Kidney glomerular epithelial cell (primary cell): ENCODE measurements around the gene CHRNB1.
A peak's percentile ranks its signal among the peaks of the same experiment; 100 is the strongest.

Source experiments
- DNase-seq: peaks from one replicate; lab custom pipeline; 2025; lab: John Stamatoyannopoulos, UW

The CHRNB1 gene

GRCh38 chr17:7414837-7415236, 30.0 kb upstream of the CHRNB1 start:
- DNase-seq: no peak

GRCh38 chr17:7415784-7416183, 29.1 kb upstream of the CHRNB1 start:
- DNase-seq: no peak

GRCh38 chr17:7416323-7416722, 28.5 kb upstream of the CHRNB1 start:
- DNase-seq: no peak

- no peak for DNase-seq
Observed at GRCh38 chr17:7417056-7417655, 27.7 kb upstream of the CHRNB1 start.

GRCh38 chr17:7418472-7419152, 26.2 kb upstream of the CHRNB1 start:
- DNase-seq: no peak

GRCh38 chr17:7419819-7420610, 24.8 kb upstream of the CHRNB1 start, which contains the start of gene SPEM1:
Gene SPEM1, plus strand, starts transcription at chr17:7420324. Its CDS starts 61 bp downstream, at chr17:7420385.
- no peak for DNase-seq

GRCh38 chr17:7421186-7421585, 23.7 kb upstream of the CHRNB1 start:
- DNase-seq: no peak

GRCh38 chr17:7423679-7424078, 21.2 kb upstream of the CHRNB1 start:
- no peak for DNase-seq

- DNase-seq: no peak
Observed at GRCh38 chr17:7425316-7425715, 19.5 kb upstream of the CHRNB1 start, which contains the start of gene SPEM2. Gene SPEM2, plus strand, starts transcription at chr17:7425616. Its CDS starts 73 bp downstream, at chr17:7425689.

GRCh38 chr17:7425756-7426155, 19.1 kb upstream of the CHRNB1 start:
- DNase-seq: no peak

- no peak for DNase-seq
Observed at GRCh38 chr17:7426203-7426863, 18.5 kb upstream of the CHRNB1 start.

- no peak for DNase-seq
Observed at GRCh38 chr17:7426896-7427489, 17.9 kb upstream of the CHRNB1 start.

GRCh38 chr17:7427549-7427948, 17.3 kb upstream of the CHRNB1 start:
- no peak for DNase-seq

GRCh38 chr17:7428557-7428956, 16.3 kb upstream of the CHRNB1 start, which contains the start of gene SPEM3:
Gene SPEM3, plus strand, starts transcription at chr17:7428857. Its CDS starts 46 bp downstream, at chr17:7428903.
- no peak for DNase-seq

- no peak for DNase-seq
Observed at GRCh38 chr17:7429722-7430121, 15.1 kb upstream of the CHRNB1 start.

GRCh38 chr17:7431231-7431630, 13.6 kb upstream of the CHRNB1 start:
- no peak for DNase-seq

- no peak for DNase-seq
Observed at GRCh38 chr17:7432296-7432695, 12.6 kb upstream of the CHRNB1 start.

GRCh38 chr17:7435676-7436555, 8.9 kb upstream of the CHRNB1 start:
- DNase-seq: no peak

GRCh38 chr17:7436556-7437368, 8.1 kb upstream of the CHRNB1 start:
- peak; percentile 40 for DNase-seq

- DNase-seq: no peak
Observed at GRCh38 chr17:7437369-7437863, 7.4 kb upstream of the CHRNB1 start.
